ENCODE measurements around the gene HDAC10. TPM values are rescaled to one million over a fixed set of nuclear protein-coding genes. Genes with fewer than 3 reads are reported as not detected.

The HDAC10 gene
- total RNA-seq, 4 donors from 2014 or later = 66.8 to 618 (median 142) TPM

GRCh38 chr22:50226063-50226874, 24.8 kb downstream of the HDAC10 start:
- H3K36me3 ChIP-seq = peaks cover 0 to 23% (median 10%) of the 10 kb centered on the region in 4 donors
- intact Hi-C loops (cut with DNase I; ENCODE audit: low total_unique reads) (no loop called here), in situ Hi-C loops (cut with MboI; ENCODE audit: low pct_ligation_motif_present in 1 of 4, low pct_unique_long_range_greater_than_20kb in 1 of 4, low sequenced_read_pairs in 3 of 4) (no loop called here)
- no peak for DNase-seq
- no peak for TF ChIP-seq CTCF (IDR thresholded peaks at IDR 0.05)
- TF ChIP-seq POLR2A (IDR thresholded peaks at IDR 0.05) = no peak
- no peak for TF ChIP-seq EP300 (IDR thresholded peaks at IDR 0.05; ENCODE audit: low read depth)
- no peak for TF ChIP-seq POLR2AphosphoS5 (IDR thresholded peaks at IDR 0.05)
- H3K27ac ChIP-seq = no peak overlapping the region
- H3K27me3 ChIP-seq = no peaks in the 10 kb centered on the region
- no peaks in the 10 kb centered on the region for H3K9me3 ChIP-seq
- no peak overlapping the region for H3K4me3 ChIP-seq
- no peaks in the 10 kb centered on the region for H3K4me1 ChIP-seq
- WGBS, 2 donors (ENCODE audit: low coverage in 1 of 2) = 80 to 86% methylated on average over 3 to 22 of the region's 31 CpGs

DNA sequence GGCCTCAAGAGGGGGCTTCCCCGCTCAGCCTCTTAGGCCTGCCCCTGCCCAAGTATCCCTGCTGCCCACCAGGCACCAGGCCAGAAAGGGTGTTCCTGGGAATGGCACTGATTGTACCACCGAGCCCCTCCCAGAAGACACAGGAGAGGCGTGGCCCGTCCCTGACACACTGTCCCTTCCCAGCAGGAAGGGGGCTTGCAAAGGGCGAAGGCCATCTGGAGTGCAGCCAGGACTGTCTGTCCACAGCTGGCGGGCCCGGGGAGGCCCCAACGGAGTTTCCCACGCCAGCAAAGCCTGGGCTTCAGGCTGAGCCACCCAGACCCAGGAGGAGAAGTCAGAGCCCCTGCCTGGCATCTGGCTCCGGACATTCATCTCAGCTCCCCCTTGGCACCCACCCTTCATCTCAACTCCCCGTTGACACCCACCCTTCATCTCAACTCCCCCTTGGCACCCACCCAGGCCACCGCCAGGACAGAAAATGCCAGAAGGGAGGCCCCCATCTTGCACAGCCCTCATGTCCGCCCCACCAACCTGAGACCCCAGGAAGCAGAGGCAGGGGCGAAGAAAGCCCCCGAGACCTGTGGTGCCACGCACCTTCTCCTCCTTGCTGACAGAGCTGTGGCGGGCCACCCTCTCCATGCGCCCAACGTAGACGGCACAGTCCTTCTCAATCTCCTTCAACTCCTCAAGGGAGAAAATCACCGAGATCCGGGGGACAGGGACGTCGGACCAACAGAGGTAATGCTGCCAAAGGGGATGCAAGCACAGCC, 25.7 kb downstream of the HDAC10 start:
- H3K27ac ChIP-seq = no peak overlapping the region
- no peaks in the 10 kb centered on the region for H3K4me1 ChIP-seq
- WGBS, 2 donors (ENCODE audit: low coverage in 1 of 2) = 83% methylated on average over 24 of the region's 24 CpGs; no CpG with 5 or more reads in 1 of the 2 donors
- no peak overlapping the region for H3K4me3 ChIP-seq
- peaks cover 0 to 30% (median 11%) of the 10 kb centered on the region in 4 donors for H3K36me3 ChIP-seq
- no peaks in the 10 kb centered on the region for H3K9me3 ChIP-seq
- TF ChIP-seq POLR2A (IDR thresholded peaks at IDR 0.05) (no peak), EP300 (IDR thresholded peaks at IDR 0.05; ENCODE audit: low read depth) (no peak), POLR2AphosphoS5 (IDR thresholded peaks at IDR 0.05) (no peak), CTCF (IDR thresholded peaks at IDR 0.05) (no peak)
- intact Hi-C loops (cut with DNase I; ENCODE audit: low total_unique reads) = no loop called here
- DNase-seq = no peak
- no peaks in the 10 kb centered on the region for H3K27me3 ChIP-seq
- in situ Hi-C loops (cut with MboI; ENCODE audit: low pct_ligation_motif_present in 1 of 4, low pct_unique_long_range_greater_than_20kb in 1 of 4, low sequenced_read_pairs in 3 of 4) = no loop called here

- H3K27me3 ChIP-seq = no peaks in the 10 kb centered on the region
- H3K4me1 ChIP-seq = peaks cover 0 to 8% (median 2%) of the 10 kb centered on the region in 4 donors
- DNase-seq = no peak
- H3K9me3 ChIP-seq = no peaks in the 10 kb centered on the region
- H3K27ac ChIP-seq = no peak overlapping the region
- 92 to 97% methylated on average over 5 to 16 of the region's 16 CpGs for WGBS, 2 donors (ENCODE audit: low coverage in 1 of 2)
- TF ChIP-seq CTCF (IDR thresholded peaks at IDR 0.05) = no peak
- no peak for TF ChIP-seq POLR2AphosphoS5 (IDR thresholded peaks at IDR 0.05)
- no peak for TF ChIP-seq EP300 (IDR thresholded peaks at IDR 0.05; ENCODE audit: low read depth)
- no peak for TF ChIP-seq POLR2A (IDR thresholded peaks at IDR 0.05)
- in situ Hi-C loops (cut with MboI; ENCODE audit: low pct_ligation_motif_present in 1 of 4, low pct_unique_long_range_greater_than_20kb in 1 of 4, low sequenced_read_pairs in 3 of 4) = no loop called here
- intact Hi-C loops (cut with DNase I; ENCODE audit: low total_unique reads) = no loop called here
- H3K36me3 ChIP-seq = peaks cover 0 to 30% (median 11%) of the 10 kb centered on the region in 4 donors
- H3K4me3 ChIP-seq = no peak overlapping the region
These were observed 27.0 kb downstream of the HDAC10 start for GRCh38 chr22:50224071-50224470.

DNA sequence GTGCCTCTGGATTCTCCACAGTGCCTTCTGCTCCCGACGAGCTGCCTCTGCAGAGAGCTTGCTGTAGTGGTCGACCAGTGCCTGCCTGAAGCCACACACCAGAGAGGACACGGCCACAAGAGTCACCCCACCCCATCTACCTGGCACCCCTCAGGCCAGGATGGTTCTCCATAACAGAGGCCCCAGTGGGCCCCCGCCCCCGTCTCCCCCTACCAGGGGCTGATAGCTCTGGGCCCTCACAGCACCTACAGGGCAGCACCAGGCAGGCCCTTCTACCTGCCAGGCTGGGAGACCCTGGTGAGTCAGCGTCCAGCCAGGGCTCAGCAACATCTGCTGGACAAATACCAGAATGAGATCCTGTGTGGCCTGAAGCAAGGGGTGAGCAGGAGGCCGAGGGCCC, 28.6 kb downstream of the HDAC10 start:
- peaks cover 0 to 33% (median 14%) of the 10 kb centered on the region in 4 donors for H3K36me3 ChIP-seq
- no peaks in the 10 kb centered on the region for H3K9me3 ChIP-seq
- no peak overlapping the region for H3K4me3 ChIP-seq
- in situ Hi-C loops (cut with MboI; ENCODE audit: low pct_ligation_motif_present in 1 of 4, low pct_unique_long_range_greater_than_20kb in 1 of 4, low sequenced_read_pairs in 3 of 4) = no loop called here
- 92% methylated on average over 8 of the region's 8 CpGs; no CpG with 5 or more reads in 1 of the 2 donors for WGBS, 2 donors (ENCODE audit: low coverage in 1 of 2)
- no peak for DNase-seq
- H3K27me3 ChIP-seq = no peaks in the 10 kb centered on the region
- TF ChIP-seq POLR2A (IDR thresholded peaks at IDR 0.05) = no peak
- peaks cover 0 to 8% (median 2%) of the 10 kb centered on the region in 4 donors for H3K4me1 ChIP-seq
- intact Hi-C loops (cut with DNase I; ENCODE audit: low total_unique reads) = no loop called here
- H3K27ac ChIP-seq = no peak overlapping the region
